PC-3 (cell line): ENCODE data around the gene PANK1.

ENCODE experiments used
- EZH2 ChIP-seq: fragments of 300-600 bp; sonication (generic); IDR thresholded peaks from one replicate; pipeline ENCODE4 v1.6.1; 2017; ENCODE audit warnings: antibody characterized with exemption, mild to moderate bottlenecking, low read length; ENCODE audit not compliant: unreplicated experiment
- EZH2phosphoT487 ChIP-seq: fragments of 300-600 bp; sonication (generic); IDR thresholded peaks from 2 replicates; pipeline ENCODE4 v1.6.1; 2018; ENCODE audit warnings: mild to moderate bottlenecking, antibody characterized with exemption, low read length, borderline replicate concordance
- TF ChIP-seq, protein P1 (sequence below): fragments of 300-600 bp; sonication (generic); conservative IDR thresholded peaks from 2 replicates; pipeline ENCODE4 v1.5.1; 2017; ENCODE audit warnings: antibody characterized with exemption, low read depth, mild to moderate bottlenecking, low read length

DNA sequence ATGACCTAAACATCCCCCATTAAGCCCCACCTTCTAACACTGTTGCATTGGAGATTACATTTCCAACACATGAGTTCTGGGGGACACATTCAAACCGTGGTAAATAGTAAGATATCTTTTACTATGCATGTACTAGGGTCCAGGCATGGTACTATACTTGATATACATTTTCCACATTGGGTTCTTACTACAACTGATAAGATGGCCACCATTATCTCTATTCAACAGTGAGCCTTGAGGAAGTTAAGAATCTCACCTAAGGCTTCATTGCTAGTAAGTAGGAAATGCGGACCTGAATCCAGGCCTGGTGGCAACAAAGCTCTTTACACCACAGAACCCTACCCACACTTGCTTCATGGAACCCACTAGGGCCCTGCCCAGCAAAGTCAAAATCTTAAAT, 5.7 kb downstream of the PANK1 start:
- TF ChIP-seq, protein P1, sequence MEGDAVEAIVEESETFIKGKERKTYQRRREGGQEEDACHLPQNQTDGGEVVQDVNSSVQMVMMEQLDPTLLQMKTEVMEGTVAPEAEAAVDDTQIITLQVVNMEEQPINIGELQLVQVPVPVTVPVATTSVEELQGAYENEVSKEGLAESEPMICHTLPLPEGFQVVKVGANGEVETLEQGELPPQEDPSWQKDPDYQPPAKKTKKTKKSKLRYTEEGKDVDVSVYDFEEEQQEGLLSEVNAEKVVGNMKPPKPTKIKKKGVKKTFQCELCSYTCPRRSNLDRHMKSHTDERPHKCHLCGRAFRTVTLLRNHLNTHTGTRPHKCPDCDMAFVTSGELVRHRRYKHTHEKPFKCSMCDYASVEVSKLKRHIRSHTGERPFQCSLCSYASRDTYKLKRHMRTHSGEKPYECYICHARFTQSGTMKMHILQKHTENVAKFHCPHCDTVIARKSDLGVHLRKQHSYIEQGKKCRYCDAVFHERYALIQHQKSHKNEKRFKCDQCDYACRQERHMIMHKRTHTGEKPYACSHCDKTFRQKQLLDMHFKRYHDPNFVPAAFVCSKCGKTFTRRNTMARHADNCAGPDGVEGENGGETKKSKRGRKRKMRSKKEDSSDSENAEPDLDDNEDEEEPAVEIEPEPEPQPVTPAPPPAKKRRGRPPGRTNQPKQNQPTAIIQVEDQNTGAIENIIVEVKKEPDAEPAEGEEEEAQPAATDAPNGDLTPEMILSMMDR = no peak
- TF ChIP-seq EZH2 (no peak), EZH2phosphoT487 (no peak)
